Peyer's patch (tissue), 4 donors: Measurements from ENCODE around the gene EIF3J.

Source experiments
- POLR2A ChIP-seq, 2 donors: fragments of 450-650 bp; IDR thresholded peaks; one replicate each; pipeline ENCODE4 v1.5.1; 2017; ENCODE audit warnings: antibody characterized with exemption in 2 of 2, mild to moderate bottlenecking in 2 of 2, moderate library complexity in 2 of 2
- TF ChIP-seq, protein P1 (sequence below), 6 experiments: fragments of 450-650 bp in 4 of 6; fragments of 200-600 bp in 2 of 6; sonication (generic) in 1 of 6; IDR thresholded peaks; one replicate each; pipeline ENCODE4 v1.5.1; 2017 to 2019; ENCODE audit warnings: antibody characterized with exemption in 6 of 6, mild to moderate bottlenecking in 3 of 6, moderate library complexity in 1 of 6

DNA sequence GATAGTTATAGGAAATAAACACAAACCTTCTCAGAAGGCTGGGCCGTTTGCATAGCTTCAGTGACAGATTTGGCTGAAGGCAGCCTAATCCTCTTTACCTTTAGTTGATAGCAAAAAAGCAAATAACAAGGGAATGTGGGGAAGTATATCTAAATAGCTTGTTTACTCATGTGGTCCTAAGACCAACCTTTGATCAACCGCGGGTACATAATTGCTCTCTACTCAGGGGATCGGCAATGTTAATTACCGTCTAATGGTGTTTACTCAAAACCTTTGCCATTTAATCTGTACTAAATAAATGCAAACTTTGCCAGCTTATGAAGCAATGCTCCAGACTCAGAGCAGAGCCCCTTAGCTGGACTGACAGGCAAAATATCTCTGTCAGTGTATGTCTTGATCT lies 51.6 kb downstream of the EIF3J start:
- no peak for TF ChIP-seq POLR2A (IDR thresholded peaks at IDR 0.05)
- TF ChIP-seq, protein P1, sequence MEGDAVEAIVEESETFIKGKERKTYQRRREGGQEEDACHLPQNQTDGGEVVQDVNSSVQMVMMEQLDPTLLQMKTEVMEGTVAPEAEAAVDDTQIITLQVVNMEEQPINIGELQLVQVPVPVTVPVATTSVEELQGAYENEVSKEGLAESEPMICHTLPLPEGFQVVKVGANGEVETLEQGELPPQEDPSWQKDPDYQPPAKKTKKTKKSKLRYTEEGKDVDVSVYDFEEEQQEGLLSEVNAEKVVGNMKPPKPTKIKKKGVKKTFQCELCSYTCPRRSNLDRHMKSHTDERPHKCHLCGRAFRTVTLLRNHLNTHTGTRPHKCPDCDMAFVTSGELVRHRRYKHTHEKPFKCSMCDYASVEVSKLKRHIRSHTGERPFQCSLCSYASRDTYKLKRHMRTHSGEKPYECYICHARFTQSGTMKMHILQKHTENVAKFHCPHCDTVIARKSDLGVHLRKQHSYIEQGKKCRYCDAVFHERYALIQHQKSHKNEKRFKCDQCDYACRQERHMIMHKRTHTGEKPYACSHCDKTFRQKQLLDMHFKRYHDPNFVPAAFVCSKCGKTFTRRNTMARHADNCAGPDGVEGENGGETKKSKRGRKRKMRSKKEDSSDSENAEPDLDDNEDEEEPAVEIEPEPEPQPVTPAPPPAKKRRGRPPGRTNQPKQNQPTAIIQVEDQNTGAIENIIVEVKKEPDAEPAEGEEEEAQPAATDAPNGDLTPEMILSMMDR (IDR thresholded peaks at IDR 0.05): no peak
